Tibial nerve (tissue), 4 donors: Measurements from ENCODE around the gene MIF4GD. TPM values are rescaled to one million over a fixed set of nuclear protein-coding genes. Genes with fewer than 3 reads are reported as not detected.

Experiments
- DNase-seq, 2 donors: peaks; one replicate each; pipeline ENCODE4 v3.0.0-alpha.2; 2019; ENCODE audit warnings: low spot score in 2 of 2
- H3K27ac ChIP-seq, 4 donors: fragments of 200-600 bp; sonication (generic) in 3 of 4; one replicate each; pipeline ENCODE4 v1.5.1; 2017 to 2019; ENCODE audit warnings: mild to moderate bottlenecking in 1 of 4
- H3K27me3 ChIP-seq, 2 donors: fragments of 200-600 bp; sonication (generic) in 1 of 2; one replicate each; pipeline versions ENCODE4 v1.5.1 to v1.6.0; 2017 to 2019
- H3K36me3 ChIP-seq, 3 donors: fragments of 200-600 bp; sonication (generic); one replicate each; pipeline ENCODE4 v1.5.1; 2018 to 2019
- H3K4me1 ChIP-seq, 4 donors: fragments of 200-600 bp; sonication (generic) in 3 of 4; one replicate each; pipeline ENCODE4 v1.5.1; 2017 to 2019
- H3K4me3 ChIP-seq, 4 donors: fragments of 200-600 bp; sonication (generic) in 3 of 4; one replicate each; pipeline ENCODE4 v1.5.1; 2017 to 2019; ENCODE audit warnings: mild to moderate bottlenecking in 1 of 4, moderate library complexity in 1 of 4
- H3K9me3 ChIP-seq, 4 donors: fragments of 200-600 bp; sonication (generic) in 3 of 4; one replicate each; pipeline ENCODE4 v1.5.1; 2017 to 2019
- CTCF ChIP-seq, 5 experiments: fragments of 200-600 bp in 3 of 5; fragments of 450-650 bp in 2 of 5; sonication (generic) in 3 of 5; IDR thresholded peaks; one replicate each; pipeline ENCODE4 v1.5.1; 2016 to 2019; ENCODE audit warnings: antibody characterized with exemption in 5 of 5, mild to moderate bottlenecking in 3 of 5, moderate library complexity in 2 of 5
- EP300 ChIP-seq, 2 donors: sonication (generic); formaldehyde crosslinking; IDR thresholded peaks; one replicate each; pipeline ENCODE4 v1.6.1; 2017; ENCODE audit warnings: antibody characterized with exemption in 2 of 2, mild to moderate bottlenecking in 1 of 2
- POLR2A ChIP-seq, 2 donors: fragments of 450-650 bp; IDR thresholded peaks; one replicate each; pipeline ENCODE4 v1.6.1; 2017; ENCODE audit warnings: antibody characterized with exemption in 2 of 2, mild to moderate bottlenecking in 2 of 2, moderate library complexity in 2 of 2
- WGBS, 2 donors: methylation state at CpG; one replicate each; pipeline ENCODE4 v1.1.5; 2018; 5-methylcytosine and 5-hydroxymethylcytosine counted together
- total RNA-seq, 4 donors: library from RNA; depleted of rRNA; stranded (reverse); fragments of >200 nt; gene quantifications; one replicate each; pipeline ENCODE4 v1.1.0, GENCODE V29; 2016

Gene MIF4GD
- total RNA-seq, 4 donors from 2014 or later = 18.4 to 53.1 (median 41.0) TPM

- Histone ChIP-seq H3K27ac (peak overlapping the region; percentile 74 to 97 (median 94)), H3K4me3 (peak overlapping the region; percentile 53 to 91 (median 85)), H3K9me3 (no peaks in the 10 kb centered on the region), H3K36me3 (peaks cover 0 to 45% (median 0%) of the 10 kb centered on the region in 3 donors), H3K27me3 (no peaks in the 10 kb centered on the region), H3K4me1 (peaks cover 0 to 42% (median 15%) of the 10 kb centered on the region in 4 donors)
- DNase-seq = peak in 1 of 2 donors; percentile 35
- 0 to 2% methylated on average over 20 to 32 of the region's 47 CpGs for WGBS, 2 donors
- TF ChIP-seq CTCF (IDR thresholded peaks at IDR 0.05) = peak in 1 of 5 experiments; percentile 10
- TF ChIP-seq EP300 (IDR thresholded peaks at IDR 0.05) = peak in 1 of 2 donors; percentile 35
- TF ChIP-seq POLR2A (IDR thresholded peaks at IDR 0.05) = no peak
Measured at GRCh38 chr17:75270218-75270965, 639 bp downstream of the MIF4GD start.

GRCh38 chr17:75269844-75270217 is 1.2 kb downstream of the MIF4GD start:
- no peaks in the 10 kb centered on the region for H3K27me3 ChIP-seq
- peak overlapping the region; percentile 74 to 97 (median 94) for H3K27ac ChIP-seq
- WGBS, 2 donors = 24 to 25% methylated on average over 4 to 6 of the region's 6 CpGs
- no peaks in the 10 kb centered on the region for H3K9me3 ChIP-seq
- H3K4me1 ChIP-seq = peaks cover 0 to 42% (median 15%) of the 10 kb centered on the region in 4 donors
- no peak for DNase-seq
- H3K36me3 ChIP-seq = peaks cover 0 to 45% (median 0%) of the 10 kb centered on the region in 3 donors
- no peak for TF ChIP-seq EP300 (IDR thresholded peaks at IDR 0.05)
- no peak for TF ChIP-seq POLR2A (IDR thresholded peaks at IDR 0.05)
- no peak for TF ChIP-seq CTCF (IDR thresholded peaks at IDR 0.05)
- H3K4me3 ChIP-seq = peak overlapping the region; percentile 53 to 91 (median 85)

- Histone ChIP-seq H3K36me3 (peaks cover 0 to 54% (median 0%) of the 10 kb centered on the region in 3 donors), H3K27me3 (no peaks in the 10 kb centered on the region), H3K27ac (no peak overlapping the region), H3K9me3 (no peaks in the 10 kb centered on the region), H3K4me3 (no peak overlapping the region), H3K4me1 (peaks cover 0 to 44% (median 19%) of the 10 kb centered on the region in 4 donors)
- DNase-seq = no peak
- TF ChIP-seq CTCF (IDR thresholded peaks at IDR 0.05) = no peak
- TF ChIP-seq POLR2A (IDR thresholded peaks at IDR 0.05) = no peak
- no peak for TF ChIP-seq EP300 (IDR thresholded peaks at IDR 0.05)
- 48 to 57% methylated on average over 10 to 12 of the region's 14 CpGs for WGBS, 2 donors
Measured at GRCh38 chr17:75267411-75268232, 3.4 kb downstream of the MIF4GD start.

GRCh38 chr17:75267153-75267410 is 3.9 kb downstream of the MIF4GD start:
- 10 to 46% methylated on average over 2 of the region's 2 CpGs for WGBS, 2 donors
- Histone ChIP-seq H3K9me3 (no peaks in the 10 kb centered on the region), H3K4me1 (peaks cover 0 to 44% (median 22%) of the 10 kb centered on the region in 4 donors), H3K4me3 (no peak overlapping the region), H3K27me3 (no peaks in the 10 kb centered on the region), H3K36me3 (peaks cover 0 to 50% (median 0%) of the 10 kb centered on the region in 3 donors), H3K27ac (no peak overlapping the region)
- TF ChIP-seq CTCF (IDR thresholded peaks at IDR 0.05) (no peak), EP300 (IDR thresholded peaks at IDR 0.05) (no peak), POLR2A (IDR thresholded peaks at IDR 0.05) (no peak)
- DNase-seq = no peak
